ENCODE data around the gene CLASP2.
A peak's percentile ranks its signal among the peaks of the same experiment; 100 is the strongest.

CLASP2 gene

DNA sequence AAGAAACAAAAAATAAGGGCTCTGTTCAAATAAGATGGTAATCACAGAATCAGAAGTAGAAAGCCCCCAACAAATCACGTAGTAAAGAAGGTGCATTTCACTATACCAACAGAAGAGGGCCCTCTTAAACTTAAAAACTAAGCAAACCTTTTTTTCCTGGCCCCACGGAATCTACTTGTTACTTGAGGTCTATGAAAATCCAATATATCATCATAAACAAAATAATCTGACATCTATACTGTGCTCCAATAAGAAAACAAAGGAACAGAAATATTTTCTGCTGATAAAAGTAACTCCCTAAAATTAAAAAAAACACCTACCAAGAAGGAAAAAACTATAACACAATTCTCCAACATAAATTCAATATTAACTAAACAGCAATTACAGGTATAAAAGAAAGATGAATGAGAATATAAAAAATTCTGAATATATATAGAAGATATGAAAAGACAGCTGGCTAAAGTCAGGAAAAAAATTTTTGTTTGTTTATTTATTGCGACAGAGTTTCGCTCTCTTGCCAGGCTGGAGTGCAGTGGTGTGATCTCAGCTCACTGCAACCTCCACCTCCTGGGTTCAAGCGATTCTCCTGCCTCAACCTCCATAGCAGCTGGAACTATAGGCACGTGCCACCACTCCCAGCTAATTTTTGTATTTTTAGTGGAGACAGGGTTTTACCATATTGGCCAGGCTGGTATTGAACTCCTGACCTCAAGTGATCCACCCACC, 81.8 kb downstream of the CLASP2 start:
- ATAC-seq, result peak; percentile 61; the same call in 2 of the 3 replicates
- TF ChIP-seq, protein P1, sequence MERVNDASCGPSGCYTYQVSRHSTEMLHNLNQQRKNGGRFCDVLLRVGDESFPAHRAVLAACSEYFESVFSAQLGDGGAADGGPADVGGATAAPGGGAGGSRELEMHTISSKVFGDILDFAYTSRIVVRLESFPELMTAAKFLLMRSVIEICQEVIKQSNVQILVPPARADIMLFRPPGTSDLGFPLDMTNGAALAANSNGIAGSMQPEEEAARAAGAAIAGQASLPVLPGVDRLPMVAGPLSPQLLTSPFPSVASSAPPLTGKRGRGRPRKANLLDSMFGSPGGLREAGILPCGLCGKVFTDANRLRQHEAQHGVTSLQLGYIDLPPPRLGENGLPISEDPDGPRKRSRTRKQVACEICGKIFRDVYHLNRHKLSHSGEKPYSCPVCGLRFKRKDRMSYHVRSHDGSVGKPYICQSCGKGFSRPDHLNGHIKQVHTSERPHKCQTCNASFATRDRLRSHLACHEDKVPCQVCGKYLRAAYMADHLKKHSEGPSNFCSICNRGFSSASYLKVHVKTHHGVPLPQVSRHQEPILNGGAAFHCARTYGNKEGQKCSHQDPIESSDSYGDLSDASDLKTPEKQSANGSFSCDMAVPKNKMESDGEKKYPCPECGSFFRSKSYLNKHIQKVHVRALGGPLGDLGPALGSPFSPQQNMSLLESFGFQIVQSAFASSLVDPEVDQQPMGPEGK (CRISPR knock-in tag; IDR thresholded peaks at IDR 0.05; ENCODE audit: borderline replicate concordance), result no peak
- TF ChIP-seq RARB (CRISPR knock-in tag; IDR thresholded peaks at IDR 0.05), result no peak
- TF ChIP-seq, protein P2, sequence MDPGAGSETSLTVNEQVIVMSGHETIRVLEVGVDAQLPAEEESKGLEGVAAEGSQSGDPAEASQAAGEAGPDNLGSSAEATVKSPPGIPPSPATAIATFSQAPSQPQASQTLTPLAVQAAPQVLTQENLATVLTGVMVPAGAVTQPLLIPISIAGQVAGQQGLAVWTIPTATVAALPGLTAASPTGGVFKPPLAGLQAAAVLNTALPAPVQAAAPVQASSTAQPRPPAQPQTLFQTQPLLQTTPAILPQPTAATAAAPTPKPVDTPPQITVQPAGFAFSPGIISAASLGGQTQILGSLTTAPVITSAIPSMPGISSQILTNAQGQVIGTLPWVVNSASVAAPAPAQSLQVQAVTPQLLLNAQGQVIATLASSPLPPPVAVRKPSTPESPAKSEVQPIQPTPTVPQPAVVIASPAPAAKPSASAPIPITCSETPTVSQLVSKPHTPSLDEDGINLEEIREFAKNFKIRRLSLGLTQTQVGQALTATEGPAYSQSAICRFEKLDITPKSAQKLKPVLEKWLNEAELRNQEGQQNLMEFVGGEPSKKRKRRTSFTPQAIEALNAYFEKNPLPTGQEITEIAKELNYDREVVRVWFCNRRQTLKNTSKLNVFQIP (CRISPR knock-in tag; IDR thresholded peaks at IDR 0.05; ENCODE audit: borderline replicate concordance, low read depth), result no peak
- no peak for TF ChIP-seq CSDC2 (CRISPR knock-in tag; IDR thresholded peaks at IDR 0.05)
- TF ChIP-seq, protein P3, sequence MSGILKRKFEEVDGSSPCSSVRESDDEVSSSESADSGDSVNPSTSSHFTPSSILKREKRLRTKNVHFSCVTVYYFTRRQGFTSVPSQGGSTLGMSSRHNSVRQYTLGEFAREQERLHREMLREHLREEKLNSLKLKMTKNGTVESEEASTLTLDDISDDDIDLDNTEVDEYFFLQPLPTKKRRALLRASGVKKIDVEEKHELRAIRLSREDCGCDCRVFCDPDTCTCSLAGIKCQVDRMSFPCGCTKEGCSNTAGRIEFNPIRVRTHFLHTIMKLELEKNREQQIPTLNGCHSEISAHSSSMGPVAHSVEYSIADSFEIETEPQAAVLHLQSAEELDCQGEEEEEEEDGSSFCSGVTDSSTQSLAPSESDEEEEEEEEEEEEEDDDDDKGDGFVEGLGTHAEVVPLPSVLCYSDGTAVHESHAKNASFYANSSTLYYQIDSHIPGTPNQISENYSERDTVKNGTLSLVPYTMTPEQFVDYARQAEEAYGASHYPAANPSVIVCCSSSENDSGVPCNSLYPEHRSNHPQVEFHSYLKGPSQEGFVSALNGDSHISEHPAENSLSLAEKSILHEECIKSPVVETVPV (CRISPR knock-in tag; IDR thresholded peaks at IDR 0.05), result no peak
- TF ChIP-seq CREB5 (CRISPR knock-in tag; IDR thresholded peaks at IDR 0.05; ENCODE audit: low read depth), result no peak
- TF ChIP-seq SNAI2 (CRISPR knock-in tag; IDR thresholded peaks at IDR 0.05), result no peak
- no peak for TF ChIP-seq ZFP30 (CRISPR knock-in tag; IDR thresholded peaks at IDR 0.05)
- TF ChIP-seq ZNF565 (CRISPR knock-in tag; conservative IDR thresholded peaks at IDR 0.05; ENCODE audit: low read depth), result no peak
- no peak for TF ChIP-seq BACH2 (CRISPR knock-in tag; IDR thresholded peaks at IDR 0.05; ENCODE audit: borderline replicate concordance)

DNA sequence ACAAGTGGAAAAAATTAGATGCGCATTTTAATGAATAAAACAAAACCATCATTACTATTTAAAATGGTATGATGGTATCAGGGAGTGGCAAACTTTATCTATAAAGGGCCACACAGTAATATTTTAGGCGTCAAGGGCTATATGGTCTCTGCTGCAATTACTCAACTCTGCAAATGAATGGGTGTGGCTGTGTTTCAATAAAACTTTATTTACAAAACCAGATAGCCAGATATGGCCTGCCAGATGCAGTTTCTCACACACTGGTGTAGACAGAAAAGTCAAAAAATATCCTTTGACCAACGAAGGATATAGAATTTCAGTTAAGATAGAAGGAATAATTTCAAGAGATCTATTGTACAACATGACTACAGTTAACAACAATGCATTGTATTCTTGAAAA, 83.8 kb downstream of the CLASP2 start:
- no peak for ATAC-seq

DNA sequence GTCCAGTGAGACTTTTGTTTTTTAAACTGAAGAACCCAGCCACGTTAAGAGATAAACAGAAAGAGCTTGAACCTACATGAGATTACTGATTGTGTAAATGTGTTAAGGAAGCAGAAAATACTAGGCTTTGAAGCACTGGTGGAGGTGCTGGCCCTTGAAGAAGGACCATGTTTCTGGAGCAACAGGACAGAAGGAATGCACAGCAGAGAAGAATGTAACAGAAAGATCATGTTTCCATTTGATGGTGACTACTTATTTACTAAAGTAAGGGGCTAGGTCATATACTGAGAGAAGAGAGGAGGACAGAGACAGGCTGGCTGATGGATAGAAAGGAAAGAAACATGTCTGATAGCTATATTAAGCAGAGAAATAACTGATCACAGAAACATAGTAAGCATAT, 88.8 kb downstream of the CLASP2 start:
- TF ChIP-seq SNAI2 (CRISPR knock-in tag; IDR thresholded peaks at IDR 0.05) (no peak), CSDC2 (CRISPR knock-in tag; IDR thresholded peaks at IDR 0.05) (no peak), TCF4 (CRISPR knock-in tag; IDR thresholded peaks at IDR 0.05; ENCODE audit: borderline replicate concordance) (no peak)
- no peak for ATAC-seq

More for the DNA sequence above, 83.8 kb downstream of the CLASP2 start:
- no peak for TF ChIP-seq ZNF565 (CRISPR knock-in tag; conservative IDR thresholded peaks at IDR 0.05; ENCODE audit: low read depth)
- TF ChIP-seq, protein P3 (CRISPR knock-in tag; IDR thresholded peaks at IDR 0.05), result no peak
- TF ChIP-seq TCF4 (CRISPR knock-in tag; IDR thresholded peaks at IDR 0.05; ENCODE audit: borderline replicate concordance), result no peak

- no peak for ATAC-seq
- TF ChIP-seq ISL1 (CRISPR knock-in tag; IDR thresholded peaks at IDR 0.05) (no peak), ZFP3 (CRISPR knock-in tag; IDR thresholded peaks at IDR 0.05) (no peak), OSR1 (CRISPR knock-in tag; IDR thresholded peaks at IDR 0.05) (no peak), ZFP30 (CRISPR knock-in tag; IDR thresholded peaks at IDR 0.05) (no peak), ESRRG (CRISPR knock-in tag; IDR thresholded peaks at IDR 0.05) (no peak), TSHZ2 (CRISPR knock-in tag; IDR thresholded peaks at IDR 0.05) (no peak), ZNF8 (CRISPR knock-in tag; IDR thresholded peaks at IDR 0.05) (no peak), ZNF565 (CRISPR knock-in tag; conservative IDR thresholded peaks at IDR 0.05; ENCODE audit: low read depth) (no peak), ZC3H10 (CRISPR knock-in tag; IDR thresholded peaks at IDR 0.05) (no peak), ARNTL (CRISPR knock-in tag; IDR thresholded peaks at IDR 0.05; ENCODE audit: borderline replicate concordance, low read depth) (no peak)
- TF ChIP-seq, protein P3 (CRISPR knock-in tag; IDR thresholded peaks at IDR 0.05), result no peak
- TF ChIP-seq, protein P2 (CRISPR knock-in tag; IDR thresholded peaks at IDR 0.05; ENCODE audit: borderline replicate concordance, low read depth), result no peak
Measured at GRCh38 chr3:33624756-33625155, 93.3 kb downstream of the CLASP2 start.

Data from SK-N-SH treated with all-trans-retinoic acid at 6 μM for 48 hours (cell line).